ENCODE data around the gene SEMA4B. TPM values are rescaled to one million over a fixed set of nuclear protein-coding genes. Genes with fewer than 3 reads are reported as not detected.

The SEMA4B gene
- total RNA-seq, 1 donor from 2014 or later = 48.7 TPM

DNA sequence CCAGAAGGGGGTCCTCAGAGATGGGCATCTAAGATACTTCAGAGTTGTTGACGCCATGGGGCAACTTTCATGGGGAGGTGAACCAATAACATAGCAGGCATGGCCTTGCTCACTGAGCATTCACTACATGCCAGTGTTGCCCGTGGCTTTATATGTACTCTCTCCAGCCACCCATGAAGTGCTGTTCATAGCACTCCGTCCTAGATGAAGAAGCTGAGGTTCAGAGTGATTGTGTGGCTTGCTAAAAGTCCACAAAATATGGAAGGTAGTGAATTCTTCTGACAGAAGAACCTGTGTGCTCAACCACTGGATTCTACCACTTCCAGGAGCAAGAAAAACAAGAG, 9.8 kb upstream of the SEMA4B start:
- intact Hi-C loops (cut with DNase I) = no loop called here
- ATAC-seq (no peak), DNase-seq (no peak)
- Histone ChIP-seq H3K4me3 (no peak overlapping the region), H3K9me3 (no peaks in the 10 kb centered on the region), H3K27me3 (no peaks in the 10 kb centered on the region), H3K27ac (no peak overlapping the region), H3K4me1 (peaks cover 30% of the 10 kb centered on the region), H3K36me3 (no peaks in the 10 kb centered on the region)
- TF ChIP-seq, protein P1, sequence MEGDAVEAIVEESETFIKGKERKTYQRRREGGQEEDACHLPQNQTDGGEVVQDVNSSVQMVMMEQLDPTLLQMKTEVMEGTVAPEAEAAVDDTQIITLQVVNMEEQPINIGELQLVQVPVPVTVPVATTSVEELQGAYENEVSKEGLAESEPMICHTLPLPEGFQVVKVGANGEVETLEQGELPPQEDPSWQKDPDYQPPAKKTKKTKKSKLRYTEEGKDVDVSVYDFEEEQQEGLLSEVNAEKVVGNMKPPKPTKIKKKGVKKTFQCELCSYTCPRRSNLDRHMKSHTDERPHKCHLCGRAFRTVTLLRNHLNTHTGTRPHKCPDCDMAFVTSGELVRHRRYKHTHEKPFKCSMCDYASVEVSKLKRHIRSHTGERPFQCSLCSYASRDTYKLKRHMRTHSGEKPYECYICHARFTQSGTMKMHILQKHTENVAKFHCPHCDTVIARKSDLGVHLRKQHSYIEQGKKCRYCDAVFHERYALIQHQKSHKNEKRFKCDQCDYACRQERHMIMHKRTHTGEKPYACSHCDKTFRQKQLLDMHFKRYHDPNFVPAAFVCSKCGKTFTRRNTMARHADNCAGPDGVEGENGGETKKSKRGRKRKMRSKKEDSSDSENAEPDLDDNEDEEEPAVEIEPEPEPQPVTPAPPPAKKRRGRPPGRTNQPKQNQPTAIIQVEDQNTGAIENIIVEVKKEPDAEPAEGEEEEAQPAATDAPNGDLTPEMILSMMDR (IDR thresholded peaks at IDR 0.05) = no peak

DNA sequence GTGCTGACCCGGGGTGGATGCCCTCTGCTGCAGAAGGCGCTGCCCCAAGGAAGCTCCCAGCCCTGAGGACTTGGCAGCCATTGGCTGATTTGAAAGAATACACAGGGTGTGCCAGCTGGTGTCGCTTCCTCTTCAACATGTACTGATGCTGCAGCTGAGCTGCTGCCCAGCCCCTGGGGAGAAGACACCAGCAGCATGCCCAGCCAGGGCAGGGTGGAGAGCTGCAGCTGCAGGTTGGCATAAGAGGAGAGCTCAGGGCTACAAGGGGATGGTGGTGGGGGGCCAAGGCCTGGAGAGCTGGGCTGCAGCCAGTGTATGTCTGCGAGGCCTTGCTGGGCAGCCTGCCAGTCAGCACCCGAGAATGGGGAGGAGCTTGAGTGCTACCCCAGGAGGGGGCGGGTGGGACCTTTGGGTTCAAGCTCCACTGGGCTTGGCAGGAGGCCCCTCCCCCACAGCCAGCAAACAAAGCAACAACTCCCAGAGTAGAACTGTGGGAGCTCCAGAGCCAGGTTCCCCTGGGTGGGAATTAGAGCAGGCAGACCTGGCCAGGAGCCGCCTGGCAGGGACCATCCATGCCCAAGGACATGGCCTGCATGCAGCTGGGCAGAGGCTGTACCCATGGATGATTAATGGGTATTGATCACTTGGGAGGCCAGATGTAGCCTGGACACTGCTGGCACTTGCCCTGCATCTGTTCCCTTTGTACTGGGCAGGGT, 9.2 kb upstream of the SEMA4B start:
- DNase-seq (peak; percentile 79), ATAC-seq (peak; percentile 74)
- Histone ChIP-seq H3K36me3 (no peaks in the 10 kb centered on the region), H3K27ac (no peak overlapping the region), H3K9me3 (no peaks in the 10 kb centered on the region), H3K4me3 (no peak overlapping the region), H3K27me3 (no peaks in the 10 kb centered on the region), H3K4me1 (peaks cover 30% of the 10 kb centered on the region)
- TF ChIP-seq, protein P1 (IDR thresholded peaks at IDR 0.05) = no peak
- intact Hi-C loops (cut with DNase I) = no loop called here

DNA sequence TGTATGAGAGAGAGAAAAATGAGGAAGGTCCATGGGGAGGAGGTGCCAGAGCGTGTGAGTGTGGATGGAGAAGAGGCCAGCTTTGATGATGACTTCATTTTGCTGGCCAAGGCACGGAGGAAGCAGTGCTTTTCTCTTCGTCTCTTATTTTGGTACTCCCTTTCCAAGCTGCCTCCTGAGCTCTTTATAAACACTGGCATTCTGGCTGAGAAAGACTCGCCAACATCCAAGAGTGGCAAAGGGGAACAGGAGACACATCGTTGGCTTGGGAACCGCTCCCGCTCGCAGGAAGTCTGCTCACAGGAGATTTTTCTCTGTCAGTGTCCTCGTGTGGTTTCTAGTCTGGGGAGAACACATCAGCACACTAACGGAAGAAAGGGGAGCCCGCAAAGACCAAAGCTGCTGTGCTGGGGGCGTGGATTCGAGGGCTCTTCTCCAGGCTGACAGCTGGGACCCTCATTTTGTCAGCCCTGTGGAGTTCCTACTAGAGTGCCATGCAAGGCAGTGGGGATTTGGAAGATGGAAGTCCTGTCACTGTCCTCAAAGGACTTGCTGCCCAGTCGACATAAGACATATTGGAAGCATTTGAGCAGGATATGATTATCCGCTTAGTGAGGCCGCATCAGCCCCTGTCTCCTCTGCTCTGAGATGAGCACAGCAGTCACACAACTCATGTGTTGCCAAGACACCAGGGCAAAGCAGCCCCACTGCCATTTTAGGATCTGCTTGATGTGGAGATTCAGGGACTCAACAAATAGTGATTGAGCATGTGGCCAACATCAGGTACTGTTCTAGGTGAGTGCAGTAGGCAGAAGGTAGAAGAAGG, 8.0 kb upstream of the SEMA4B start:
- intact Hi-C loops (cut with DNase I) = no loop called here
- peaks cover 27% of the 10 kb centered on the region for H3K4me1 ChIP-seq

DNA sequence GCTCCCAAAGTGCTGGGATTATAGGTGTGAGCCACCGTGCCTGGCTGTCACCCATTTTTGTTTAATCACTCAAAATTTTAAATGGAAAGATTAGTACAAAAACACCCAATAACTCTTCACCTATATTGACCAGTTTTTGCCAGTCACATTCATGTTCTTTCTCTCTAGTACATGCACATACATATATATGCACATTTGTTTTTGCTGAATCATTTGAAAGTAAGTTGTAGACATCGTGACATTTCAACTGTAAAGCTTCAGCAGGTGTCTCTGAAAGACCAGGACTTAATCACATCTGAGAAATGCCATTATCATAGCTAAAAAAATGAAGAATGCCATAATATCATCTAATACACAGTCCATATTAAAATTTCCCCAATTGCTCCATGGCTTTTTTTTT, 6.5 kb upstream of the SEMA4B start:
- no peaks in the 10 kb centered on the region for H3K27me3 ChIP-seq
- DNase-seq (no peak), ATAC-seq (no peak)
- TF ChIP-seq, protein P1 (IDR thresholded peaks at IDR 0.05) = no peak
- no peak overlapping the region for H3K27ac ChIP-seq
- H3K9me3 ChIP-seq = no peaks in the 10 kb centered on the region
- no peaks in the 10 kb centered on the region for H3K36me3 ChIP-seq
- intact Hi-C loops (cut with DNase I) = no loop called here
- H3K4me1 ChIP-seq = peaks cover 27% of the 10 kb centered on the region
- H3K4me3 ChIP-seq = no peak overlapping the region

More for the DNA sequence above, 8.0 kb upstream of the SEMA4B start:
- Histone ChIP-seq H3K27me3 (no peaks in the 10 kb centered on the region), H3K9me3 (no peaks in the 10 kb centered on the region), H3K36me3 (no peaks in the 10 kb centered on the region), H3K4me3 (no peak overlapping the region), H3K27ac (peak overlapping the region; percentile 8)
- DNase-seq = no peak
- ATAC-seq = peak; percentile 27
- TF ChIP-seq, protein P1 (IDR thresholded peaks at IDR 0.05) = no peak

DNA sequence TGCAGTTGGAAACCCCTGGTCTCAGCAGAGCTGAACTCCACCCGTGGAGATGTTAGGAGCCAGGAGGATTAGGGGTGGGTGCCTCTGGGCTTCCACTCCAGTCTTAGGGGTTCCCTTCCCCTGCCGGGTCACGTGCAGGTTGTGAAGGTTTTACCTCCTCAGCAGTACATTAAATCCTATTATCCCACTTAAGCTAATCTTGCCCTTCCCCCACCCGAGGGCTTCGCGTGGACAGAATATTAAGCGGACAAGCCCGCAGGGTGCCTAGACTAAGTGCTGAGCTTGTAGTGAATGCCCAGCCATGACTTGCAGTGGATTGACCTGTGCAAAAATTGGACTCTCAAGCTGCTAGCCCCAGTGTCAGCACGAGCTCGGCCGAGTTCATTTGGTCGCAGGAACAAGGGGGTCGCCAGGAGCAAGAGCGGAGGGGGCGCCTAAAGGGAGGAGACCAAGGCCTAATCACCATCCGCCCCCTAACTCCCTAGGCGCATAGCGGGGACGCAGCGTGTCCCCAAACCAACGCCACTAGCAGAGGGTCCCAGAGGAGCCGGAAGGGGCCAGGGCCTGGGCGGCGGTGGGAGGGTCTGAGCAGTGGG, 498 bp upstream of the SEMA4B start:
- H3K4me1 ChIP-seq = peaks cover 17% of the 10 kb centered on the region
- TF ChIP-seq, protein P1 (IDR thresholded peaks at IDR 0.05) = no peak
- ATAC-seq = peak; percentile 2
- H3K4me3 ChIP-seq = peak overlapping the region; percentile 85
- H3K27ac ChIP-seq = peak overlapping the region; percentile 78
- DNase-seq = no peak
- H3K9me3 ChIP-seq = no peaks in the 10 kb centered on the region
- no peaks in the 10 kb centered on the region for H3K36me3 ChIP-seq
- intact Hi-C loops (cut with DNase I) = no loop called here
- H3K27me3 ChIP-seq = no peaks in the 10 kb centered on the region
